Karpas-422 (cell line): ENCODE data around the gene NECAB3. TPM values are rescaled to one million over a fixed set of nuclear protein-coding genes. Genes with fewer than 3 reads are reported as not detected.

Experiments used
- DNase-seq: peaks from one replicate; pipeline ENCODE4 v3.0.0-alpha.2; 2015
- H2AFZ ChIP-seq: fragments of 200-600 bp; sonication (generic); 2 replicates; pipeline ENCODE4 v1.6.1; 2014; ENCODE audit warnings: antibody characterized with exemption, low read length, mixed read lengths
- H3K27ac ChIP-seq: fragments of 200-600 bp; sonication (generic); 2 replicates; pipeline ENCODE4 v1.5.1; 2014; ENCODE audit warnings: mild to moderate bottlenecking, low read length, moderate library complexity
- H3K27me3 ChIP-seq: fragments of 200-600 bp; sonication (generic); 2 replicates; pipeline ENCODE4 v1.6.1; 2014; ENCODE audit warnings: low read length, mixed read lengths
- H3K36me3 ChIP-seq: fragments of 200-600 bp; sonication (generic); 2 replicates; pipeline ENCODE4 v1.6.1; 2014; ENCODE audit warnings: low read length, mixed read lengths; ENCODE audit not compliant: insufficient read depth
- H3K4me1 ChIP-seq: fragments of 200-600 bp; sonication (generic); 2 replicates; pipeline ENCODE4 v1.6.1; 2014; ENCODE audit warnings: mild to moderate bottlenecking, low read length, mixed read lengths
- H3K4me2 ChIP-seq: fragments of 200-600 bp; sonication (generic); 2 replicates; pipeline ENCODE4 v1.6.1; 2014; ENCODE audit warnings: low read length, low read depth, mild to moderate bottlenecking; ENCODE audit not compliant: poor library complexity, severe bottlenecking
- H3K4me3 ChIP-seq: fragments of 200-600 bp; sonication (generic); 2 replicates; pipeline ENCODE4 v1.5.1; 2014; ENCODE audit warnings: mild to moderate bottlenecking, antibody characterized with exemption, low read length, mixed read lengths
- H3K79me2 ChIP-seq: fragments of 200-600 bp; sonication (generic); 2 replicates; pipeline ENCODE4 v1.6.1; 2014; ENCODE audit warnings: mild to moderate bottlenecking, low read length, mixed read lengths
- H3K9ac ChIP-seq: fragments of 200-600 bp; sonication (generic); 2 replicates; pipeline ENCODE4 v1.6.0; 2014; ENCODE audit warnings: low read length
- H3K9me2 ChIP-seq: fragments of 200-600 bp; sonication (generic), shearing (Covaris generic); replicated peaks from 2 replicates; pipeline ENCODE4 v1.6.0; 2014; ENCODE audit warnings: mild to moderate bottlenecking, low read length, moderate library complexity; ENCODE audit not compliant: insufficient read depth
- H3K9me3 ChIP-seq: fragments of 300-700, 200-600 bp; sonication (generic); 2 replicates; pipeline ENCODE4 v1.6.1; 2014; ENCODE audit warnings: low read length, mixed read lengths
- H4K20me1 ChIP-seq: fragments of 200-600 bp; sonication (generic); 2 replicates; pipeline ENCODE4 v1.6.1; 2014; ENCODE audit warnings: mild to moderate bottlenecking, antibody characterized with exemption, low read length, low read depth; ENCODE audit not compliant: insufficient read depth
- total RNA-seq: library from RNA; depleted of rRNA; stranded (reverse); fragments of >200 nt; shearing (Covaris generic); gene quantifications from 2 replicates; pipeline ENCODE4 v1.2.3, GENCODE V29; 2014; ENCODE audit warnings: low replicate concordance

The NECAB3 gene
- total RNA-seq, 1 experiment from 2014 or later, result 38.2 TPM

GRCh38 chr20:33653900-33654596, 20.2 kb downstream of the NECAB3 start:
- no peak overlapping the region for H2AFZ ChIP-seq
- no peak overlapping the region for H3K9ac ChIP-seq
- no peaks in the 10 kb centered on the region for H3K9me2 ChIP-seq
- no peaks in the 10 kb centered on the region for H3K79me2 ChIP-seq
- H3K4me2 ChIP-seq, result no peak overlapping the region
- no peaks in the 10 kb centered on the region for H4K20me1 ChIP-seq
- peak; percentile 53 for DNase-seq
- no peaks in the 10 kb centered on the region for H3K36me3 ChIP-seq
- no peaks in the 10 kb centered on the region for H3K9me3 ChIP-seq
- H3K27ac ChIP-seq, result no peak overlapping the region; the same call in 1 of the 2 replicates
- peaks cover 26% of the 10 kb centered on the region for H3K4me1 ChIP-seq
- H3K27me3 ChIP-seq, result no peaks in the 10 kb centered on the region
- no peak overlapping the region for H3K4me3 ChIP-seq

- no peaks in the 10 kb centered on the region for H3K79me2 ChIP-seq
- DNase-seq, result peak; percentile 84
- no peak overlapping the region for H3K4me2 ChIP-seq
Measured at GRCh38 chr20:33653218-33653899, 20.9 kb downstream of the NECAB3 start.

GRCh38 chr20:33651562-33652048, 22.6 kb downstream of the NECAB3 start:
- Histone ChIP-seq H3K4me1 (peaks cover 23% of the 10 kb centered on the region), H3K36me3 (0 out of 2 replicates have a peak, but pooled peaks cover 4% of the 10 kb centered on the region), H2AFZ (no peak overlapping the region), H3K27me3 (no peaks in the 10 kb centered on the region), H3K9ac (no peak overlapping the region), H3K9me2 (no peaks in the 10 kb centered on the region), H3K9me3 (no peaks in the 10 kb centered on the region), H4K20me1 (no peaks in the 10 kb centered on the region), H3K27ac (peak overlapping the region; percentile 73; the same call in 1 of the 2 replicates), H3K79me2 (no peaks in the 10 kb centered on the region), H3K4me3 (no peak overlapping the region), H3K4me2 (no peak overlapping the region)
- no peak for DNase-seq

More at GRCh38 chr20:33653218-33653899, 20.9 kb downstream of the NECAB3 start:
- H3K36me3 ChIP-seq, result no peaks in the 10 kb centered on the region
- no peaks in the 10 kb centered on the region for H3K27me3 ChIP-seq
- H4K20me1 ChIP-seq, result no peaks in the 10 kb centered on the region
- H3K9ac ChIP-seq, result peak overlapping the region; percentile 16; the same call in 1 of the 2 replicates
- H3K4me1 ChIP-seq, result peaks cover 26% of the 10 kb centered on the region
- no peaks in the 10 kb centered on the region for H3K9me2 ChIP-seq
- H3K4me3 ChIP-seq, result no peak overlapping the region
- H3K27ac ChIP-seq, result peak overlapping the region; percentile 73
- no peak overlapping the region for H2AFZ ChIP-seq
- H3K9me3 ChIP-seq, result no peaks in the 10 kb centered on the region

- DNase-seq, result no peak
- Histone ChIP-seq H3K36me3 (0 out of 2 replicates have a peak, but pooled peaks cover 4% of the 10 kb centered on the region), H3K4me3 (no peak overlapping the region), H3K9me2 (no peaks in the 10 kb centered on the region), H3K9me3 (no peaks in the 10 kb centered on the region), H4K20me1 (no peaks in the 10 kb centered on the region), H2AFZ (no peak overlapping the region), H3K4me1 (peaks cover 23% of the 10 kb centered on the region), H3K27ac (0 out of 2 replicates have a peak overlapping the region, but pooled peaks have one; percentile 14), H3K79me2 (no peaks in the 10 kb centered on the region), H3K27me3 (no peaks in the 10 kb centered on the region), H3K9ac (no peak overlapping the region), H3K4me2 (no peak overlapping the region)
Measured at GRCh38 chr20:33650753-33651561, 23.3 kb downstream of the NECAB3 start.

- no peaks in the 10 kb centered on the region for H3K9me2 ChIP-seq
- H3K4me1 ChIP-seq, result peaks cover 23% of the 10 kb centered on the region
- H3K36me3 ChIP-seq, result peaks cover 9% of the 10 kb centered on the region; the same call in 1 of the 2 replicates
- H3K27me3 ChIP-seq, result no peaks in the 10 kb centered on the region
- H2AFZ ChIP-seq, result no peak overlapping the region
- no peaks in the 10 kb centered on the region for H4K20me1 ChIP-seq
- H3K79me2 ChIP-seq, result no peaks in the 10 kb centered on the region
- no peak for DNase-seq
- H3K4me3 ChIP-seq, result no peak overlapping the region
- H3K4me2 ChIP-seq, result no peak overlapping the region
- H3K9ac ChIP-seq, result no peak overlapping the region
- H3K9me3 ChIP-seq, result no peaks in the 10 kb centered on the region
- no peak overlapping the region for H3K27ac ChIP-seq
Measured at GRCh38 chr20:33650111-33650752, 24.0 kb downstream of the NECAB3 start.

- Histone ChIP-seq H2AFZ (no peak overlapping the region), H3K4me1 (peaks cover 22% of the 10 kb centered on the region), H3K79me2 (no peaks in the 10 kb centered on the region), H3K9me2 (no peaks in the 10 kb centered on the region), H4K20me1 (no peaks in the 10 kb centered on the region), H3K36me3 (peaks cover 17% of the 10 kb centered on the region; the same call in 1 of the 2 replicates), H3K4me2 (no peak overlapping the region), H3K27me3 (no peaks in the 10 kb centered on the region), H3K9ac (no peak overlapping the region), H3K4me3 (no peak overlapping the region), H3K9me3 (no peaks in the 10 kb centered on the region), H3K27ac (no peak overlapping the region)
- DNase-seq, result no peak
Measured at GRCh38 chr20:33649201-33649681, 25.0 kb downstream of the NECAB3 start.

GRCh38 chr20:33648396-33649004, 25.7 kb downstream of the NECAB3 start:
- peaks cover 15% of the 10 kb centered on the region for H3K4me1 ChIP-seq
- H3K9me3 ChIP-seq, result no peaks in the 10 kb centered on the region
- H3K9ac ChIP-seq, result no peak overlapping the region
- no peak overlapping the region for H3K4me2 ChIP-seq
- H3K27me3 ChIP-seq, result no peaks in the 10 kb centered on the region
- no peaks in the 10 kb centered on the region for H3K79me2 ChIP-seq
- no peak overlapping the region for H3K4me3 ChIP-seq
- H3K27ac ChIP-seq, result no peak overlapping the region; the same call in 1 of the 2 replicates
- no peak overlapping the region for H2AFZ ChIP-seq
- no peaks in the 10 kb centered on the region for H4K20me1 ChIP-seq
- no peak for DNase-seq
- no peaks in the 10 kb centered on the region for H3K9me2 ChIP-seq
- peaks cover 21% of the 10 kb centered on the region; the same call in 1 of the 2 replicates for H3K36me3 ChIP-seq
